ENCODE measurements around the gene USP20. TPM values are rescaled to one million over a fixed set of nuclear protein-coding genes. Genes with fewer than 3 reads are reported as not detected.
A peak's percentile ranks its signal among the peaks of the same experiment; 100 is the strongest.

Gene USP20
- total RNA-seq, 1 experiment from 2014 or later: 14.4 TPM

GRCh38 chr9:129816501-129817435 is 18.5 kb upstream of the USP20 start:
- DNase-seq (ENCODE audit: low read depth, low spot score) (no peak), ATAC-seq (no peak)
- intact Hi-C loops (cut with micrococcal nuclease; ENCODE audit: unreplicated experiment) (no loop called here), in situ Hi-C loops (cut with HindIII; ENCODE audit: low pct_unique_long_range_greater_than_20kb, low sequenced_read_pairs) (no loop called here)
- Histone ChIP-seq H3K27me3 (ENCODE audit: control insufficient read depth, insufficient read depth, low read length) (no peaks in the 10 kb centered on the region), H3K36me3 (ENCODE audit: control insufficient read depth, insufficient read depth, low read length) (peaks cover 4% of the 10 kb centered on the region; the same call in 1 of the 2 replicates), H3K4me3 (ENCODE audit: low read depth in 2 of 2, low read length in 2 of 2) (no peak overlapping the region), H3K4me1 (ENCODE audit: control insufficient read depth, insufficient read depth, low read length) (no peaks in the 10 kb centered on the region), H3K27ac (ENCODE audit: low read length) (no peak overlapping the region), H3K9me3 (ENCODE audit: control insufficient read depth, insufficient read depth, low read depth, low read length) (no peaks in the 10 kb centered on the region)
- ChIA-PET CTCF (no interaction called here), POLR2A (no interaction called here)
- no TSS peak for BruUV-seq (replicated peaks)
- TF ChIP-seq, protein P1, sequence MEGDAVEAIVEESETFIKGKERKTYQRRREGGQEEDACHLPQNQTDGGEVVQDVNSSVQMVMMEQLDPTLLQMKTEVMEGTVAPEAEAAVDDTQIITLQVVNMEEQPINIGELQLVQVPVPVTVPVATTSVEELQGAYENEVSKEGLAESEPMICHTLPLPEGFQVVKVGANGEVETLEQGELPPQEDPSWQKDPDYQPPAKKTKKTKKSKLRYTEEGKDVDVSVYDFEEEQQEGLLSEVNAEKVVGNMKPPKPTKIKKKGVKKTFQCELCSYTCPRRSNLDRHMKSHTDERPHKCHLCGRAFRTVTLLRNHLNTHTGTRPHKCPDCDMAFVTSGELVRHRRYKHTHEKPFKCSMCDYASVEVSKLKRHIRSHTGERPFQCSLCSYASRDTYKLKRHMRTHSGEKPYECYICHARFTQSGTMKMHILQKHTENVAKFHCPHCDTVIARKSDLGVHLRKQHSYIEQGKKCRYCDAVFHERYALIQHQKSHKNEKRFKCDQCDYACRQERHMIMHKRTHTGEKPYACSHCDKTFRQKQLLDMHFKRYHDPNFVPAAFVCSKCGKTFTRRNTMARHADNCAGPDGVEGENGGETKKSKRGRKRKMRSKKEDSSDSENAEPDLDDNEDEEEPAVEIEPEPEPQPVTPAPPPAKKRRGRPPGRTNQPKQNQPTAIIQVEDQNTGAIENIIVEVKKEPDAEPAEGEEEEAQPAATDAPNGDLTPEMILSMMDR (IDR thresholded peaks at IDR 0.05): no peak
- TF ChIP-seq POLR2AphosphoS5 (IDR thresholded peaks at IDR 0.05; ENCODE audit: low read depth, low read length): no peak
- no peak for TF ChIP-seq TCF7L2 (IDR thresholded peaks at IDR 0.05; ENCODE audit: low read depth, low read length)
- TF ChIP-seq, protein P2, sequence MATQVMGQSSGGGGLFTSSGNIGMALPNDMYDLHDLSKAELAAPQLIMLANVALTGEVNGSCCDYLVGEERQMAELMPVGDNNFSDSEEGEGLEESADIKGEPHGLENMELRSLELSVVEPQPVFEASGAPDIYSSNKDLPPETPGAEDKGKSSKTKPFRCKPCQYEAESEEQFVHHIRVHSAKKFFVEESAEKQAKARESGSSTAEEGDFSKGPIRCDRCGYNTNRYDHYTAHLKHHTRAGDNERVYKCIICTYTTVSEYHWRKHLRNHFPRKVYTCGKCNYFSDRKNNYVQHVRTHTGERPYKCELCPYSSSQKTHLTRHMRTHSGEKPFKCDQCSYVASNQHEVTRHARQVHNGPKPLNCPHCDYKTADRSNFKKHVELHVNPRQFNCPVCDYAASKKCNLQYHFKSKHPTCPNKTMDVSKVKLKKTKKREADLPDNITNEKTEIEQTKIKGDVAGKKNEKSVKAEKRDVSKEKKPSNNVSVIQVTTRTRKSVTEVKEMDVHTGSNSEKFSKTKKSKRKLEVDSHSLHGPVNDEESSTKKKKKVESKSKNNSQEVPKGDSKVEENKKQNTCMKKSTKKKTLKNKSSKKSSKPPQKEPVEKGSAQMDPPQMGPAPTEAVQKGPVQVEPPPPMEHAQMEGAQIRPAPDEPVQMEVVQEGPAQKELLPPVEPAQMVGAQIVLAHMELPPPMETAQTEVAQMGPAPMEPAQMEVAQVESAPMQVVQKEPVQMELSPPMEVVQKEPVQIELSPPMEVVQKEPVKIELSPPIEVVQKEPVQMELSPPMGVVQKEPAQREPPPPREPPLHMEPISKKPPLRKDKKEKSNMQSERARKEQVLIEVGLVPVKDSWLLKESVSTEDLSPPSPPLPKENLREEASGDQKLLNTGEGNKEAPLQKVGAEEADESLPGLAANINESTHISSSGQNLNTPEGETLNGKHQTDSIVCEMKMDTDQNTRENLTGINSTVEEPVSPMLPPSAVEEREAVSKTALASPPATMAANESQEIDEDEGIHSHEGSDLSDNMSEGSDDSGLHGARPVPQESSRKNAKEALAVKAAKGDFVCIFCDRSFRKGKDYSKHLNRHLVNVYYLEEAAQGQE (IDR thresholded peaks at IDR 0.05; ENCODE audit: insufficient read depth in 1 of 2, low read depth in 2 of 2, low read length in 1 of 2): no peak
- no peak for TF ChIP-seq SIN3A (IDR thresholded peaks at IDR 0.05; ENCODE audit: borderline replicate concordance, insufficient read depth, low read depth, low read length)

- Histone ChIP-seq H3K9me3 (ENCODE audit: control insufficient read depth, insufficient read depth, low read depth, low read length) (no peaks in the 10 kb centered on the region), H3K27me3 (ENCODE audit: control insufficient read depth, insufficient read depth, low read length) (no peaks in the 10 kb centered on the region), H3K27ac (ENCODE audit: low read length) (peak overlapping the region; percentile 66), H3K4me1 (ENCODE audit: control insufficient read depth, insufficient read depth, low read length) (no peaks in the 10 kb centered on the region), H3K36me3 (ENCODE audit: control insufficient read depth, insufficient read depth, low read length) (peaks cover 4% of the 10 kb centered on the region; the same call in 1 of the 2 replicates), H3K4me3 (ENCODE audit: low read depth in 2 of 2, low read length in 2 of 2) (peak overlapping the region; percentile 60 to 62)
- BruUV-seq (replicated peaks): no TSS peak
- CTCF ChIA-PET: no interaction called here
- in situ Hi-C loops (cut with HindIII; ENCODE audit: low pct_unique_long_range_greater_than_20kb, low sequenced_read_pairs): no loop called here
- POLR2A ChIA-PET: no interaction called here
- DNase-seq (ENCODE audit: low read depth, low spot score) (no peak), ATAC-seq (peak; percentile 54)
- intact Hi-C loops (cut with micrococcal nuclease; ENCODE audit: unreplicated experiment): no loop called here
- no peak for TF ChIP-seq SIN3A (IDR thresholded peaks at IDR 0.05; ENCODE audit: borderline replicate concordance, insufficient read depth, low read depth, low read length)
- TF ChIP-seq, protein P1 (IDR thresholded peaks at IDR 0.05): no peak
- no peak for TF ChIP-seq POLR2AphosphoS5 (IDR thresholded peaks at IDR 0.05; ENCODE audit: low read depth, low read length)
- TF ChIP-seq, protein P2 (IDR thresholded peaks at IDR 0.05; ENCODE audit: insufficient read depth in 1 of 2, low read depth in 2 of 2, low read length in 1 of 2): no peak
- no peak for TF ChIP-seq TCF7L2 (IDR thresholded peaks at IDR 0.05; ENCODE audit: low read depth, low read length)
These were observed 12.2 kb upstream of the USP20 start for GRCh38 chr9:129822898-129823541.
